NOMO-1 treated with DMSO at 0.1 percent for 48 hours (cell line): Measurements from ENCODE around the gene WWC1.

ENCODE experiments used
- DNase-seq: peaks from one replicate; lab custom pipeline; 2025; ENCODE audit not compliant: unreplicated experiment; lab: John Stamatoyannopoulos, UW

Gene WWC1

DNA sequence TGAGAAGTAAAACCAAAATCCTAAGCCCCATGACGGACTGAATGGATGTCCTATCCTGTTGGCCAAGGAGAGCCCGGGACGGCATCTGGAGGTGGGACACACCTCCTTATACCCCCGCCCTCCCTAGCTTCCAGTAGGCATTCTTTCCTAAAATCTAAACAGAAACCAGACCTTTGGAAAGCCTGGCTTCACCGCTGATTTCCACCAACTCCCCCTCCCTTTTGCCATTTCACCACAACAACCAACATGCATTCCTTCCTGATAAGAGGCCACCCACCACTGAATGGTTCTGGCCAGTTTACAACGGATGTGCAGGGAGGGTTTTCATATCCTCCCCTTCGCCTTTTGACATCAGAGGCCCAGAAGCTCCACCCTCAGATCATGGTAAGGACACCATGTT, 185.6 kb downstream of the WWC1 start:
- no peak for DNase-seq

DNA sequence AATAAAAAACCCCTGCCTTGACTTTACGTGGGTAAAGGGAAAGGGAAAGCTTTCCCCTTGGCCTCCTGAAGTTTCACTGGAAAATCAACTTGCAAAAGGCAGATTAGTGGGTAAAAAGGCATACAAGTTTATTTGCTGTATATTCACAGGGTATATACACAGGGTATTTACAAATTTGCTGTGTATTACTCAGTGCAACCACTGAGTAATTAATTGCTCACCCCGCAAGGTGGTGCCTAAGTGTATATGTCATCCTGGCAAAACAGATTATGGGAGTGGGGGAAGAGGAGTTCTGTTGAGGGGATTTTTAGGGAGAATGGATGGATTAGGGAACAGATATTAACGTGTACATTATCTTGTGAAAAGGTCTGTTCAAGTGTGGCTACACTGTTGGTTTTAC, 187.7 kb downstream of the WWC1 start:
- no peak for DNase-seq

DNA sequence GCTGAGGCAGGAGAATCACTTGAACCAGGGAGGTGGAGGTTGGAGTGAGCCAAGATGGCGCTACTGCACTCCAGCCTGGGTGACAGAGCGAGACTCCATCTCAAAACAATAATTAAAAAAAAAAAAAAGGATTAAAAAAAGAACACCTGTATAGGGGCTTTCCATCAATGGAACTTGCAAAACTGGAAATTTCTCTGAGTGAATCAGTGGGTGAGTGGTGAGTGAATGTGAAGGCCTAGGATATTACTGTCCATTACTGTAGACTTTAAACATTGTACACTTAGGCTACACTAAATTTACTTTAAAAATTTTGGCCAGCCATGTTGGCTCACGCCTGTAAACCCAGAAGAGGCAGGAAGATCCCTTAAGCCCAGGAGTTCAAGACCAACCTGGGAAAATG, 189.2 kb downstream of the WWC1 start:
- DNase-seq, result no peak

DNA sequence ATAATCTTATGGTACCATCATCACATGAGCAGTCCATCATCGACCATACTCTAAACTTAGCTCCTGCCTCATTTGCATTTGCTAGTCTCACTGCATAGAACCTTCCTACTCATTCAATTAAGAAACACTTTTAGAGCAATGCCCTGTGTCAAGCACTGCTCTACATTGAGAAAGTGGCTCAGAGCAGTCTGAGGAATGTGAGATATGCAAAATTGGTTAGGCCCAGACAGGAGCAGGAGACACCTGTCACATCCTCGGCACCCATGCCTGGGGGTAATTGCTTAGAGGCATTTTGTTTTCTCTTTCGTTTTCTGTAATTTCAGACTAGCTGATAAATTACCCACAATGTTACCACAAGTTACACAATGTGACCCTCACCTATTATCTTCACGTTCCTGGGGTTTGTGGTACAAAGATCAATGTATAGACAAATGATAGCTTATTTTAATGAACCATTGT, 189.9 kb downstream of the WWC1 start:
- DNase-seq, result no peak

DNA sequence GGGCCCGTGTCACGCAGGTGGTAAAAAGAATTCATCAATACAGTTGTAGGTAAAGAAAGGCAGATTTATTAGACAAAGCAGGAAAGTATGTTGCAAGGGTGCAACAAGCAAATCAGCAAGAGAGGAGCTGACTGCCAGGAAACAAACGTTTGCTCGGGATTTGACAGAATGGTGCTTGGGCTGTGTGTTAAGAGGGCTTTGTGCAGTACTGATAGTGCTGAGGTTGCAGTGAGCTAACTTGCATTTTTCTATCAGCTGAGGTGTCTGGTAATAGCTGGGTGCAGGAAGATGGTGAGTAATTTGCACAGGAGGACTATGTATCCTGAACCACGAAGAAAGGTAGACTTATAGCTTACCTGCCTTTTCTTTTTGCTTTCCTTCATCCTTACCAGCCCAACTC, 190.9 kb downstream of the WWC1 start:
- DNase-seq, result no peak

DNA sequence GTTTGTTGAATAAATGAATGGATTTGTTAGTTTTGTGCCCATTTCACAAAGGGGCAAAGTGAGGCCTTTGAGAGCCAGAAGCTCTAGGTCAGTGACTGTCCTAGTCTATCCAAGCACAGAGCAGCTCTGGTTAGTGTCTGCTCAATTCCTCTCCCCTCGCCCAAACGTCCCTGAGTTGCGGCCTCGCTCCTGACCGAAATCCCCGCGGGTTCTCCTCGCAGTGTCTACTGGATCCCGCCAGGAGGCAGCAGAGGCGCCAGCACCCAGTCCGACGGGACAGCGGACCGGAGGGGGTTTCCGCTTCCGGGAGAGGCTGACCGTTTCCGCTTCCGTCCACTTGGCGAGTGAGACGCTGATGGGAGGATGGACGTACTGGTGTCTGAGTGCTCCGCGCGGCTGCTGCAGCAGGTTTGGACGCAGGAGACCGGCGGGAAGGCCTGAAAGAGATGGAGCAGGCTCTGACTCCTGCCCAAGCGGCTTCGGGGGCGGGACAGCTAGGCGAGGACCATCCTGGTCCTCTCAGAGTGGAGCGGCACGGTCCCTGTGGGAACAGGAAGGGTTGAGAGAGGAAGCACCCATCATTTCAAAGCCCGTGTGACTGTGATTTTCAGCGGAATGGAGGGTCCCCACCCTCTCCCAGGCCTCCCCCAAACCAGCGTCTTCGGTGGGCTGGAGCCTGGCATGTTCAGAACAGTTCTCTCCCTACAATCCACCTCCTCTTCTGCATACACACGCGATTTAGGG, 194.9 kb downstream of the WWC1 start, which contains the start of gene RARS1:
Gene RARS1, plus strand, starts transcription at position 336 of the 744 bp plus-strand sequence. Its CDS starts 28 bp downstream, at position 364.
- DNase-seq, result peak; percentile 80

DNA sequence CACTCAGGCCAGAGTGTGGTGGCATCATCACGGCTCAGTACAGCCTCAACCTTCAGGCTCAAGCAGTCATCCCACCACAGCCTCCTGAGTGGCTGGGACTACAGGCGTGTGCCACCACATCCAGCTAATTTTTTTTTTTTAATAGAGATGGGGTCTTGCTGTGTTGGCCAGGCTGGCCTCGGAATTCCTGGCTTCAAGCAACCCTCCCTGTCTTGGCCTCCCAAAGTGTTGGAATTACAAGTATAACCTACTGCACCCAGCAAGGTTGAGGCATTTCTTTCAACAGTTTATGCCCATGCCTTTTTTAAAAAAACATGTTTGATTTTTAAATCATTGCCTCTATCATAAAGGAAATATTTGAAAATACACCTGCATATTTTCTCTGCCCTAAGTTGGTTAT, 197.6 kb downstream of the WWC1 start:
- DNase-seq, result no peak

DNA sequence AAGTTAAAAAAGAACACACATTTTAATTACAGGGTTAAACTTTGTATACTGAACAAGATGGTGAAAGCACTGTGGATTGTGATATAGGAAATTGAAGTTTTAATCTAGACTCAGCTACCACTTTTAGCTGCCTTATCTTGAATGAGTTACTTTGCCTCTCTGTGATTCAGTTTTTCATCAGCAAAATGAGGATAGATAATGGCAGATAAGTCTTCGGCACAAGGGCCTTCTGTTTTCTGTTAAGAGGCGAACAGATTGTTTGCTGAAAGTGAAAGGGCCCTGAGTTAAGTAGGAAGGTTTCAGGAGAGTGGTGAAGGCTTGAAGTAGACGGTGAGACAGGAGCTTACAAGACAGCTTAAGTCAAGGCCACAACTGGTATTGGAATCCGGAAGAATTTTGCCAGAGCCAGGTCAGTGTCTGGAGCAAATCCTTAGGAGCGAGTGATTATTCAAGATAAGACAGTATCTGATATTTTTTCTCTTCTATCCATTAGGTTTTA, 202.7 kb downstream of the WWC1 start:
- DNase-seq, result no peak

DNA sequence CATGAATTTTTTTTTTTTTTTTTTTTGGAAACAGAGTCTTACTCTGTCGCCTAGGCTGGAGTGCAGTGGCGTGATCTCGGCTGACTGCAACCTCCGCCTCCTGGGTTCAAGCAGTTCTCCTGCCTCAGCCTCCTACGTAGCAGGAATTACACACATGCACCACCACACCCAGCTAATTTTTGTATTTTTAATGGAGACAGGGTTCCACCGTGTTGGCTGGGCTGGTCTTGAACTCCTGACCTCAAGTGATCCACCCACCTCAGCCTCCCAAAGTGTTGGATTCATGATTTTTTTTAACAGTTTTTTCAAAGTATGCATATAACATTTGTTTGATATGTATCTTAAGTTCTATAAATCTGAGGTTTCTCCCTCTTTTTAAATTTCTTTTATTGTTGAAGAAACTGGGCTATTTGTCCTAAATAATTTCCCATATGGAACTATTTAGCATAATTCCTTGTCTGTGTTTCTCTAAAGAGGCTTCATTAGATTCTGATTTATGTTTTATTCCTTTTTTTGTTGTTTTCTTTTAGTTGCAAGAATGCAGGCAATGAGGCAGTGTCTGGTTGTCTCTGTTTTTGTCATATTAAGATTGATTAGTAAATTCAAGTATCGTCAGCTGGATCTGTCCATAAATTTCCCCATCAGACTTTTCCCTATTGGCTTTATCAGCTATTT, 211.3 kb downstream of the WWC1 start:
- DNase-seq, result no peak

DNA sequence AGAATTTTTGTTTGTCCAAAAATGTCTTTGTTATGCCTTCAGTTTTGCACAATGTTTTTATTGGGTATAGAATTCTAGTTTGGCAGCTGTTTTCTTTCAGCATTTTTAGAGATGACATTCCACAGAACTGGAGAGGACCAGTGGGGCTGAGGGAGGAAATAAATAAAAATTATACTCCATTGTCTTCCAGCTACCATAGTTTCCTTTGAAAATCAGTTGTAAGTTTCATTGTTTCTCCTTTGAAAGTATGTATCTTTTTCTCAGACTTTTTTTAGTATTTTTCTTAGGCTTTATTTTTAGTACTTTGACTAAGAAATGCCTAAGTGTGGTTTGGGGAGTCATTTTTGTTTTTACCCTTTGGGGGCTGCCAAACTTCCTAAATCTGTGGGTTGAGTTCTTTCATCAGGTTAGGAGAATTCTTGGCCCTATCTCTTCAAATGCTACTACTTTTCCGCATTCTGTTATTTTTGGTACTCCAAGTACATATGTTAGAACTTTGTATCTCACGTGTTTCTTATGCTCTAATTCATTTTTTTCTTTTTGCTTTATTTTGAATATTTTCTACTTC, 222.5 kb downstream of the WWC1 start:
- no peak for DNase-seq
